ENCODE measurements around the gene PREX1. TPM values are rescaled to one million over a fixed set of nuclear protein-coding genes. Genes with fewer than 3 reads are reported as not detected.

The PREX1 gene
- total RNA-seq, 1 donor from 2014 or later: 248 TPM

GRCh38 chr20:48595495-48596333, 232.1 kb downstream of the PREX1 start:
- Mint-ChIP-seq H3K4me3 (ENCODE audit: unreplicated experiment) (no peak overlapping the region), H3K4me1 (ENCODE audit: unreplicated experiment) (no peaks in the 10 kb centered on the region), H3K36me3 (ENCODE audit: low read depth, unreplicated experiment) (no peaks in the 10 kb centered on the region), H3K27me3 (ENCODE audit: unreplicated experiment) (peaks cover 4% of the 10 kb centered on the region), H3K27ac (ENCODE audit: unreplicated experiment) (no peak overlapping the region), H3K9me3 (ENCODE audit: unreplicated experiment) (no peaks in the 10 kb centered on the region)
- TF ChIP-seq CTCF (IDR thresholded peaks at IDR 0.05; ENCODE audit: unreplicated experiment): no peak
- DNase-seq (ENCODE audit: low spot score): no peak

- Mint-ChIP-seq H3K9me3 (ENCODE audit: unreplicated experiment) (no peaks in the 10 kb centered on the region), H3K4me3 (ENCODE audit: unreplicated experiment) (no peak overlapping the region), H3K27me3 (ENCODE audit: unreplicated experiment) (peaks cover 4% of the 10 kb centered on the region), H3K36me3 (ENCODE audit: low read depth, unreplicated experiment) (no peaks in the 10 kb centered on the region), H3K4me1 (ENCODE audit: unreplicated experiment) (no peaks in the 10 kb centered on the region), H3K27ac (ENCODE audit: unreplicated experiment) (no peak overlapping the region)
- no peak for TF ChIP-seq CTCF (IDR thresholded peaks at IDR 0.05; ENCODE audit: unreplicated experiment)
- DNase-seq (ENCODE audit: low spot score): no peak
These were observed 233.3 kb downstream of the PREX1 start for GRCh38 chr20:48594533-48594932.

- DNase-seq (ENCODE audit: low spot score): no peak
- TF ChIP-seq CTCF (IDR thresholded peaks at IDR 0.05; ENCODE audit: unreplicated experiment): no peak
- no peaks in the 10 kb centered on the region for H3K36me3 Mint-ChIP-seq (ENCODE audit: low read depth, unreplicated experiment)
- peaks cover 2% of the 10 kb centered on the region for H3K27me3 Mint-ChIP-seq (ENCODE audit: unreplicated experiment)
- H3K9me3 Mint-ChIP-seq (ENCODE audit: unreplicated experiment): no peaks in the 10 kb centered on the region
- no peak overlapping the region for H3K27ac Mint-ChIP-seq (ENCODE audit: unreplicated experiment)
- no peak overlapping the region for H3K4me3 Mint-ChIP-seq (ENCODE audit: unreplicated experiment)
- H3K4me1 Mint-ChIP-seq (ENCODE audit: unreplicated experiment): no peaks in the 10 kb centered on the region
These were observed 235.5 kb downstream of the PREX1 start for GRCh38 chr20:48592107-48592940.

- H3K27ac Mint-ChIP-seq (ENCODE audit: unreplicated experiment): no peak overlapping the region
- no peak for DNase-seq (ENCODE audit: low spot score)
- H3K9me3 Mint-ChIP-seq (ENCODE audit: unreplicated experiment): no peaks in the 10 kb centered on the region
- H3K27me3 Mint-ChIP-seq (ENCODE audit: unreplicated experiment): peaks cover 7% of the 10 kb centered on the region
- H3K4me3 Mint-ChIP-seq (ENCODE audit: unreplicated experiment): no peak overlapping the region
- no peaks in the 10 kb centered on the region for H3K36me3 Mint-ChIP-seq (ENCODE audit: low read depth, unreplicated experiment)
- peaks cover 2% of the 10 kb centered on the region for H3K4me1 Mint-ChIP-seq (ENCODE audit: unreplicated experiment)
- TF ChIP-seq CTCF (IDR thresholded peaks at IDR 0.05; ENCODE audit: unreplicated experiment): no peak
These were observed 241.1 kb downstream of the PREX1 start for GRCh38 chr20:48586730-48587129.
